NK-92 (cell line): ENCODE data around the gene SGK2.
A peak's percentile ranks its signal among the peaks of the same experiment; 100 is the strongest.

Experiments
- DNase-seq: peaks from one replicate; lab custom pipeline; 2025; ENCODE audit not compliant: unreplicated experiment; lab: John Stamatoyannopoulos, UW

Gene SGK2

GRCh38 chr20:43558412-43559146 lies at the start of gene SGK2:
Gene SGK2, plus strand, starts transcription at chr20:43559027. Its CDS starts 7,469 bp downstream, at chr20:43566496.
- no peak for DNase-seq

GRCh38 chr20:43511879-43512278 lies 46.9 kb upstream of the SGK2 start:
- no peak for DNase-seq

- DNase-seq, result no peak
Measured at GRCh38 chr20:43513372-43513930, 45.4 kb upstream of the SGK2 start.

GRCh38 chr20:43513931-43514647 lies 44.7 kb upstream of the SGK2 start:
- DNase-seq, result peak; percentile 64

- DNase-seq, result no peak
Measured at GRCh38 chr20:43514648-43514999, 44.2 kb upstream of the SGK2 start.

- DNase-seq, result no peak
Measured at GRCh38 chr20:43515628-43516027, 43.2 kb upstream of the SGK2 start.

GRCh38 chr20:43516251-43516824 lies 42.5 kb upstream of the SGK2 start:
- DNase-seq, result no peak

- DNase-seq, result no peak
Measured at GRCh38 chr20:43520074-43520630, 38.7 kb upstream of the SGK2 start.

GRCh38 chr20:43525021-43525420 lies 33.8 kb upstream of the SGK2 start:
- no peak for DNase-seq

GRCh38 chr20:43528258-43528875 lies 30.5 kb upstream of the SGK2 start:
- DNase-seq, result no peak

- no peak for DNase-seq
Measured at GRCh38 chr20:43529051-43529450, 29.8 kb upstream of the SGK2 start.

GRCh38 chr20:43529457-43530153 lies 29.2 kb upstream of the SGK2 start:
- no peak for DNase-seq

GRCh38 chr20:43530321-43531090 lies 28.3 kb upstream of the SGK2 start:
- no peak for DNase-seq

- no peak for DNase-seq
Measured at GRCh38 chr20:43531091-43531443, 27.8 kb upstream of the SGK2 start.

GRCh38 chr20:43532416-43533055 lies 26.3 kb upstream of the SGK2 start:
- DNase-seq, result no peak

GRCh38 chr20:43533060-43533459 lies 25.8 kb upstream of the SGK2 start:
- DNase-seq, result no peak

- DNase-seq, result no peak
Measured at GRCh38 chr20:43534016-43534415, 24.8 kb upstream of the SGK2 start.

GRCh38 chr20:43534791-43535350 lies 24.0 kb upstream of the SGK2 start:
- no peak for DNase-seq

- DNase-seq, result no peak
Measured at GRCh38 chr20:43535370-43536004, 23.3 kb upstream of the SGK2 start.
